Ishikawa (cell line): ENCODE data around the gene OPCML.

Experiments used
- CEBPB ChIP-seq: IDR thresholded peaks from 2 replicates; pipeline ENCODE4 v1.6.1; 2012
- CREB1 ChIP-seq: IDR thresholded peaks from 2 replicates; pipeline ENCODE4 v1.6.1; 2012; ENCODE audit warnings: low read depth
- EGR1 ChIP-seq: IDR thresholded peaks from 2 replicates; pipeline ENCODE4 v1.6.1; 2012
- EP300 ChIP-seq: IDR thresholded peaks from 2 replicates; pipeline ENCODE4 v1.6.1; 2012; ENCODE audit warnings: borderline replicate concordance
- FOXM1 ChIP-seq: IDR thresholded peaks from 2 replicates; pipeline ENCODE4 v1.6.1; 2012; ENCODE audit warnings: low read depth, borderline replicate concordance
- NFIC ChIP-seq: IDR thresholded peaks from 2 replicates; pipeline ENCODE4 v1.6.1; 2012
- RAD21 ChIP-seq: IDR thresholded peaks from 2 replicates; pipeline ENCODE4 v1.6.1; 2012; ENCODE audit warnings: low read depth
- TAF1 ChIP-seq: IDR thresholded peaks from 2 replicates; pipeline ENCODE4 v1.6.1; 2012; ENCODE audit warnings: low read depth, mild to moderate bottlenecking
- TCF12 ChIP-seq: IDR thresholded peaks from 2 replicates; pipeline ENCODE4 v1.6.1; 2012; ENCODE audit warnings: low read depth
- TEAD4 ChIP-seq: IDR thresholded peaks from 2 replicates; pipeline ENCODE4 v1.6.1; 2012
- YY1 ChIP-seq: IDR thresholded peaks from 2 replicates; pipeline ENCODE4 v1.6.1; 2012; ENCODE audit warnings: low read depth
- ZBTB7A ChIP-seq: IDR thresholded peaks from 2 replicates; pipeline ENCODE4 v1.6.1; 2012; ENCODE audit warnings: low read depth
- TF ChIP-seq, protein P1 (sequence below): IDR thresholded peaks from 2 replicates; pipeline ENCODE4 v1.6.1; 2012
- TF ChIP-seq, protein P2 (sequence below): IDR thresholded peaks from 2 replicates; pipeline ENCODE4 v1.6.1; 2012; ENCODE audit warnings: low read depth, mild to moderate bottlenecking
- TF ChIP-seq, protein P3 (sequence below): IDR thresholded peaks from 2 replicates; pipeline ENCODE4 v1.6.1; 2012

Gene OPCML

DNA sequence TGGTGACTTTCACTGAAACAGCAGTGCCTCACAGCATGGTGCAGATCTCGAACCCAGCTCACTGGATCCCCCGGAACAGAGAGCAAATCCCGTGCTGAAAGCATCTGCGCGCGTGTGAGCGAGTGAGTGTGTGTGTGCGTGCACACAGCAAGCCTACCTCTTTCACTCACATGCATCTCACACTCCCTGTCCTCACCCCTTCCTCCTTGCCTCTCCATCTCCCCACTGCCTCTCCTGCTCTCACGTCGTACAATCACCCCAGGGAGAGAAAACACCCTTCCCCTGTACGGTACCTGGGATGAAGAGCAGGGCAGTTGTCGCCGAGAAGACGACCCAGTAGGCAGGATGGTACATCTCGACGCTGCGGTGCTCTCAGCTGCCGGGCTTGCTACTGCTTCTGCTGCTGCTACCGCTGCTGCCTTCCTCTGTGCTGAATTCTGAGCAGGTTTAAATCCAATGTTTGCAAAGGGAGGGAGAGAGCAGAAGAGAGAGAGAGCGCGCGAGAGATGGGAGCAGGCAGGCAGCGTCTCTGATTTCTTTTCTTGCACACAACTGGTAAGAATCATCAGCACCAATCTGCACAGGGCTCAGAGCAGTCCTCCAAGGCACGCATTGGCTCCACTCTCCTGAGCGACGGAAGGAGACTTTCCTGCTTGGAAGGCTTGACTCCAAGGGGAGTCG, at the start of gene OPCML:
OPCML (minus strand) TSS at position 531 of the 681 bp plus-strand sequence.
- TF ChIP-seq RAD21 (no peak), TCF12 (no peak), TEAD4 (no peak), NFIC (no peak), YY1 (no peak)
- TF ChIP-seq, protein P1, sequence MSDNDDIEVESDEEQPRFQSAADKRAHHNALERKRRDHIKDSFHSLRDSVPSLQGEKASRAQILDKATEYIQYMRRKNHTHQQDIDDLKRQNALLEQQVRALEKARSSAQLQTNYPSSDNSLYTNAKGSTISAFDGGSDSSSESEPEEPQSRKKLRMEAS, result no peak
- TF ChIP-seq, protein P2, sequence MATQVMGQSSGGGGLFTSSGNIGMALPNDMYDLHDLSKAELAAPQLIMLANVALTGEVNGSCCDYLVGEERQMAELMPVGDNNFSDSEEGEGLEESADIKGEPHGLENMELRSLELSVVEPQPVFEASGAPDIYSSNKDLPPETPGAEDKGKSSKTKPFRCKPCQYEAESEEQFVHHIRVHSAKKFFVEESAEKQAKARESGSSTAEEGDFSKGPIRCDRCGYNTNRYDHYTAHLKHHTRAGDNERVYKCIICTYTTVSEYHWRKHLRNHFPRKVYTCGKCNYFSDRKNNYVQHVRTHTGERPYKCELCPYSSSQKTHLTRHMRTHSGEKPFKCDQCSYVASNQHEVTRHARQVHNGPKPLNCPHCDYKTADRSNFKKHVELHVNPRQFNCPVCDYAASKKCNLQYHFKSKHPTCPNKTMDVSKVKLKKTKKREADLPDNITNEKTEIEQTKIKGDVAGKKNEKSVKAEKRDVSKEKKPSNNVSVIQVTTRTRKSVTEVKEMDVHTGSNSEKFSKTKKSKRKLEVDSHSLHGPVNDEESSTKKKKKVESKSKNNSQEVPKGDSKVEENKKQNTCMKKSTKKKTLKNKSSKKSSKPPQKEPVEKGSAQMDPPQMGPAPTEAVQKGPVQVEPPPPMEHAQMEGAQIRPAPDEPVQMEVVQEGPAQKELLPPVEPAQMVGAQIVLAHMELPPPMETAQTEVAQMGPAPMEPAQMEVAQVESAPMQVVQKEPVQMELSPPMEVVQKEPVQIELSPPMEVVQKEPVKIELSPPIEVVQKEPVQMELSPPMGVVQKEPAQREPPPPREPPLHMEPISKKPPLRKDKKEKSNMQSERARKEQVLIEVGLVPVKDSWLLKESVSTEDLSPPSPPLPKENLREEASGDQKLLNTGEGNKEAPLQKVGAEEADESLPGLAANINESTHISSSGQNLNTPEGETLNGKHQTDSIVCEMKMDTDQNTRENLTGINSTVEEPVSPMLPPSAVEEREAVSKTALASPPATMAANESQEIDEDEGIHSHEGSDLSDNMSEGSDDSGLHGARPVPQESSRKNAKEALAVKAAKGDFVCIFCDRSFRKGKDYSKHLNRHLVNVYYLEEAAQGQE, result no peak

DNA sequence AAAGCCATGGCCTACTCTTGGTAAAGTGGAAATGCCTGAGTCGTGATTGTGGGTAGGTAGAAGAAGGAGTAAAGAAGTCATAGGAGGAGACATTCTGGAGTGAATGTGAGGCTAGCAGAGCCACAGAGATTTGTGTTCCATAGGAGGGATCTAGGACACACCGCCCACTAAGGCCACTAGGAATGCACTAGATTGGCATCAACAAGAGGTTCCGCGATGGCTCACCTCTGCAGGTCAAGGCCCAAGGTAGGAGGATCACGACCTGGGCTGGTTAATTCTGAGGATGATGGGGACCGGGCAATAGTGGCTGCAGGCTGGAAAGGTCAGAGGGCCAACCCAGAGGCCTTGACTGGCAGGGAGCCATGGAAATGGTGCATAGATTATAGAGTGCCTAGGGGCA, 48.8 kb upstream of the OPCML start:
- TF ChIP-seq TCF12 (no peak), CREB1 (no peak), CEBPB (no peak)

DNA sequence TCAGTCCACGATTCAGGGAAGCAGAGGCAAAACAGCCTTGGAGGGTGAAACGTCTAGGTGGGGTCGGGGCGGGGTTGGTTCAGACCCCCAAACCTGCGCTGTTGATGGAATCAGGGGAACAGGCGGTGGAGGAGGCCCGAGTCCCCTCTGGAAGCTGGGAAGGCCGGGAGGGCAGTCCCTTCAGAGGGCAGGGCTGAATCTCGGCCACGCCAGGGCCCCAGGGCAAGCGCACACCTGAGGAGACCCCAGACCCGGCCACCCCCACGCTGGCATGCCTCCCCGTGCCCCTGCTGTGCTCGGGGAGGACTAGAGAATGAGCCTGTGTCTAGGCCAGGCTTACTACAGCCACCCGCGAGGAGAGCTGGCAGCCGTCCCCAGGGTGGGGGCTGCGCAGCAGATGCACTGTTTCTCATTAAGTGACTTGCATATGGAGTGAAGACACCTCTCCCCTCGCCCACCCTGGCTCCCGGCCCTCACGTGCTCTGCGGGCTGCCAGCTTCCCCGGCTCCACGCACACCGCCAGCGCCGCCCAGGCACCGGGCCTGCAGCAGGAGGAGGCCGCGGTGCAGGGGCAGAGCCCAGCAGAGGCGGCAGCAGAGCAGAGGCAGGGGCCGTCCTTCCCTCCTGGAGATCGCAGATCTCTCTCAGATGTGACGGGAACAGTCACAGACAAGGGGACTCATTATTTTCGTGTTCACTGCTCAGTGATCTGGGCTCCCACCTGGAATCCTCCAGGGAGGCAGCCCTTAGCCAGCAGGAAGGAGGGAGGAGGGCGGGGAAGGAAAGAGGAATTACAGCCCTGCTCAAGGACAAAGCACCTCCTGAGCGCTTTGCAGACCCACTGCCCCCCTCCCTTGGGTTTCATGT, 47.1 kb upstream of the OPCML start:
- no peak for TF ChIP-seq RAD21
- no peak for TF ChIP-seq FOXM1
- TF ChIP-seq ZBTB7A, result no peak
- TF ChIP-seq, protein P1, result no peak
- no peak for TF ChIP-seq TCF12
- no peak for TF ChIP-seq EGR1
- TF ChIP-seq CREB1, result no peak
- TF ChIP-seq, protein P2, result no peak

DNA sequence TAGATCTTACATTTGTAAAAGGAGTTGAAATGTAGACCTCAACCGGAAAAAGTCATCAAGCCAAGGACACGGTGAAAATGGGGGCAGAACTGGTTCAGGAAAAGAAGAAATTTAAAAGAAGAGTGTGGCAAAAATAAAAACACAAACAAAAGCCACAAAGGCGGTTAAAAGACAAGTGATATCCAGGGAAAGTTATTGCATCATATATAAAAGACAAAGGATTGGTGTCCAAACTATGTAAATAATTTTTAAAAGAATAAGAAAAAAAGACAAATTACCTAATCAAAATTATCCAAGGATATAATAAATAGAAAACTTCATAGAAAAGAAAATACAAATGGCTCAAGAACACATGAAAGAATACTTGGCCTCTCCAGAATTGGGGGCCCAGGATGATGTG, 45.1 kb upstream of the OPCML start:
- TF ChIP-seq TAF1 (no peak), FOXM1 (no peak), CREB1 (no peak), EGR1 (no peak), RAD21 (no peak), ZBTB7A (no peak), TCF12 (no peak), CEBPB (no peak), YY1 (no peak), NFIC (no peak), EP300 (no peak), TEAD4 (no peak)
- TF ChIP-seq, protein P1, result no peak
- TF ChIP-seq, protein P2, result no peak
- TF ChIP-seq, protein P3, sequence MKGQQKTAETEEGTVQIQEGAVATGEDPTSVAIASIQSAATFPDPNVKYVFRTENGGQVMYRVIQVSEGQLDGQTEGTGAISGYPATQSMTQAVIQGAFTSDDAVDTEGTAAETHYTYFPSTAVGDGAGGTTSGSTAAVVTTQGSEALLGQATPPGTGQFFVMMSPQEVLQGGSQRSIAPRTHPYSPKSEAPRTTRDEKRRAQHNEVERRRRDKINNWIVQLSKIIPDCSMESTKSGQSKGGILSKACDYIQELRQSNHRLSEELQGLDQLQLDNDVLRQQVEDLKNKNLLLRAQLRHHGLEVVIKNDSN, result no peak

DNA sequence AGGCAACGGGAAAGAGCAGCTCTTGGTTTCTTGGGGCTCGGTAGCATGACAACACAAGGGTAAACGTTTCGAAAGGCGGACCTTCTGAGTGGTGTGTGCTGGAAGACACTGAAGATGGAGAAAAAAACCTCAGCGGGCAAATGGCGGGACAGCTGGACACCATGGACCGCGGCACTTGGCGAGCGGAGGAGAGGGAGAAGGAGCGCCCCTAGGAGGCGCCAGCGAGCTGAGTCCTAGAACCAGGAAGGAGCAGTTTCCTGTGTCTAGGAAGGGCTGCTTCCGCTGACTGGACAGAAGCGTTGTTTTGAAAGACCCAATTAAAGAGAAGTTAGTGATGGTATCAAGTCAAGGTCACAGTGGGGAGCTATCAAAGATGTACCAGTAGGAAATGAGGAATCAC, 44.0 kb upstream of the OPCML start:
- TF ChIP-seq, protein P2, result no peak
- TF ChIP-seq NFIC (no peak), TEAD4 (no peak), EP300 (no peak), YY1 (no peak), CREB1 (no peak), EGR1 (no peak), ZBTB7A (no peak), CEBPB (no peak), TAF1 (no peak)
- TF ChIP-seq, protein P3, result no peak
